Muscle of arm (tissue), 12 donors: Measurements from ENCODE around the gene MBTPS1. TPM values are rescaled to one million over a fixed set of nuclear protein-coding genes. Genes with fewer than 3 reads are reported as not detected.

Experiments
- DNase-seq: peaks from one replicate; pipeline ENCODE4 v3.0.0-alpha.2; 2013
- polyA plus RNA-seq, 12 donors: library from polyadenylated mRNA; unstranded; fragments of 120-200 nt; gene quantifications; one replicate each; pipeline ENCODE4 v1.2.1, GENCODE V29; 2013; ENCODE audit not compliant: insufficient read length in 12 of 12

Gene MBTPS1
- polyA plus RNA-seq, 12 donors = 60.7 to 92.3 (median 69.3) TPM; not detected in 1

DNA sequence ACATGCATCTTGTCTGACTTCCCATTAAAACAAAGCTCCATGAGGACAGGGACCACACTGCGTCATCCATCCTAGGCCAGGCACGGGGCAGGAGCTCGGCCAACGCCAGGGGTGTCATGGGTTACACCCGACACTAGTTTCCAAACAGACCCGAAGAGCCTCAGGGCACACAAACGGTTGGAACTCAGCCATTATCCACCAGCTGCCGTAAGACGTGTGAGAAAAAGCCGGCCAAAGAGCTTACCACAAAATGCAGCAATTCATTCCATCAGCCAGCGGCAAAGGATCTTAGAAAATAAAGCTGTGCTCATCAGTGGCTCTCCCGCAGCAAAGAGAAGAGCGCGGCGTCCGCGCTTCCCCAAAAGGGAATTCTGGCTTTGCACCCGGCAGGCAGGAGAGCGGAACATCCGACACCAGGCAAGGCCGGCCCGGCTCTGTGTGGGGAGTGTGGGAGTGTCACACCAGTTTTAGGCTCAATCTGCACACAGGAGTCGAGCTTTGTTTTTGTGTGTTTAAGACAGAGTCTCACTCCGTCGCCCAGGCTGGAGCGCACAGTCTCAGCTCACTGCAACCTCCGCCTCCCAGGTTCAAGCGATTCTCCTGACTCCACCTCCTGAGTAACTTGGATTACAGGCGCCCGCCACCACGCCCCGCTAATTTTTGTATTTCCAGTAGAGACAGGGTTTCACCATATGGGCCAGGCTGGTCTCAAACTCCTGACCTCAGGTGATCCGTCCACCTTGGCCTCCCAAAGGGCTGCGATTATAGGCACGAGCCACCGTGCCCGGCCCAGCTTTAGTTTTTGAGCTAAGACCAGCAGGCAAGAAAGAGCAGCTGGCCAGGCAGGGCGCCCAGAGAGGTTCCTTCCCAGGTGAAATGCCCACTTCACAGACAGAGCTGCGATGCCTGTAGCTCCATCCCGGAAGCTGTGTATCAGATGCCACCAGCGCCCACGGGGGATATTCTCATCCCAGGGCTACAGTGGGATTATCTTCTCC lies 75.6 kb downstream of the MBTPS1 start:
- DNase-seq = peak; percentile 17

DNA sequence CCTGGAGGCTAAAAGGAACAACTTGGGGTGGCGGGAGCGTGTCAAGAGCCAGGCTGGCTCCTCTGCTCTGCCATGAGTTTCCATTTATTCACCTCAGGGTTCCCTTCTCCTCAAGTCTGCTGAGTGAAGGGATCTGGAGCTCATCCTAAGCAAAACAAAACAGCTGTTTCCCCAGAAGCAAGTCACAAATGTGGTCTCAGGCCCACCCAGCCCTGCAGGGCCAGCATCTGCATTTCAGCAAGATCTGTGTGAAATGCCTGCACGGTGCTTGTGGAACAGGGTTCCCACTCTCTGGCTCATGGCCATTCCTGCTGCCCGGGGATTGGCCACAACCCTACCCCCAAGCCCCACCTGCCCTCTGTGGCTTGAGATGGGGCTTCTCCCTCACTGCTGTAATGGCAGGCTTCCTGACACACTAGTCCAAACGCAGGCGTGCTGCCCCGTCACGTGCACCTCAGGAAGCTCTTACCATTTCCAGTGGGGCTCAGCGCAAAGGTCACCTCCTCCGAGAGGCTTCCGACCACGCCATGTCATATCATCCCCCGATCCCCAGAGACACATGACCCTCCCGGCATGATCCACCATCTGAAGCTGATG lies 76.4 kb downstream of the MBTPS1 start:
- no peak for DNase-seq

DNA sequence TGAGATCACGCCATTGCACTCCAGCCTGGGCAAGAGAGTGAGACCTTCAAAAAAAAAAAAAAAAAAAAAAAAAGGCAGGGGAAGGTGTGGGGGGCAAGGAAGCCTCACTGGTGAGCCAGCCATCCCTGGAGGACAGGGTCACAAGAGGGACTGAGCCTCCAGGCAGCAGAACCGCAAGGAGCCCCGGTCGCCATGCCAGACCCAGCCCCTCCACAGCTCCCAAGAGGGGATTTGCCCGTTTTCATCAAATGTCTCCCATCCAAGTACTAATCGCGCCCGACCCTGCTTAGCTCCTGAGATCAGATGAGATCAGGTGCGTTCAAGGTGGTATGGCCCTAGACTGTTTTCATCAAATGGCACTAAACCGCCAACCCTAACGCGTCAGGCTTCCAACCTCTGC lies 77.0 kb downstream of the MBTPS1 start:
- no peak for DNase-seq

- DNase-seq = no peak
These were observed 78.3 kb downstream of the MBTPS1 start for GRCh38 chr16:84038469-84038868.

DNA sequence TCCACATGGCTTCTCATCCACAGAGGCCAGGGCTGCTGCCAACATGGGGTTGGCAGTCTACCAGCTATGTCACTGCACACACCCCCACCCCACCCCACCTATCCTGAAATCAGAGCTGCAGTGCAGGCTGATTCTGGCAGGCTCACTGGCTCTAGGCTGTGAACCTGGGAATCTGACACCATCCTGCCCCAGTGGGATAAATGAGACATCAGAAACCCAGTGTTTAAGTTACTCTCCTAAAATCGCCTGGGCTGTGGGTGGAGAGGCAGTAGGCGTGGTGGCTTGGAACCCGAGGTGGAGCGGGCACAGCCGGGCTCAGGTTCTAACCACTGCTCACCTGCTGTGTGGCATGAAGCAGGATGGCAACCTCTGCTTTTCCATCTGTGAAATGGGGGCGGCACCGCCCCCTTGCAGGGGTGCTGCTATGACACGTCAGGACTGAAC lies 79.7 kb downstream of the MBTPS1 start:
- no peak for DNase-seq

DNA sequence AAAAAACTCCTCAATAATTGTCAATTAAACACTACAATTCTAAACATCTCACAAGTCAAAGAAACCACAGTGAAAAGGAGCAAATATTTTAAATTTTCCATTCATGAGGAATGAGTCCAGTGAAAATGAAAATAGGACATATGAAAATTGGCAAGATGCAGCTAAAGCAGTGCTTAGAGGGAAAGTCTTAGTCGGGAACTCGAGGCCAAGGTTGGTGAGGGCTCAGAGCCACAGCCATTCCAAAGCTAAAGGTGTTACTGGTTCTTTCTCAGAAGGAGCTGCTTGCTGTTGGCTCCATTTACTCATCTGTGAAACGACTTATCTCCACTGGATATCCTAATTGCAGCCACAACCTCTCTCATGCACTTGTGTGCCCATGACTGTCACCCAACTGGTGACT lies 80.6 kb downstream of the MBTPS1 start:
- DNase-seq = no peak

- no peak for DNase-seq
These were observed 82.2 kb downstream of the MBTPS1 start for GRCh38 chr16:84034516-84034915.

GRCh38 chr16:84033251-84034195 lies 83.2 kb downstream of the MBTPS1 start:
- DNase-seq = no peak

DNA sequence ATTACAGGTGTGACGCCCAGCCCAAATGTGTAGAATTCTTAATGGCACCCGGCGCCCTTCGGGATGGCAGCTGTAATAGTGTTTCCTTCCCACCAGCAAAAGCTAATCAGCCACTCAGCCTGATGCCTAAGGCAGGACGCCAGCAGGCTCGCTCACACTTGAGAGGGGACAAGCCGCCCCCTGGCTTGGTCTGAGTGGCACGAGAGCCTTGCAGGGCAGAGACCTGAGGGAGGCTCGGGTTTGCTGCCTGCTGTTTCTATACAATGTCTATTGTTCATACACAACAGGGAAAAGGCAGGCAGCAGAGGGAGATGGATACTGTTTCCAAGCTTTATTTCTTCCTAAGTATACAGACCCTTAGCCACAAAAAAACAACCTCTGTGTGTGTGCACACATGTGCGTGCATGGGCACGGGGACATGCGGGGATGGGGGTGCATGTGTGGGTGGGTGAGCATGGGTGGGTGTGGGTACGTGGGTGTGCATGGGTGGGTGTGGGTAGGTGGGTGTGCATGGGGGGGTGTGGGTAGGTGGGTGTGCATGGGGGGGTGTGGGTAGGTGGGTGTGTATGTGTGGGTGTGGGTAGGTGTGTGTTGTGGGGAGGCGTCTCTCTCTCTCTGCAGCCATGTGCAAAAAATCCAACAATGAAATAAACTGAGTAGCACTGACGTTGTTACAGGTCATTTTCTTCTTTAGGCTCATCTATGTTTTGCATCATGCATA lies 84.1 kb downstream of the MBTPS1 start:
- no peak for DNase-seq

GRCh38 chr16:84031556-84031955 lies 85.2 kb downstream of the MBTPS1 start:
- DNase-seq = no peak

GRCh38 chr16:84029297-84030047 lies 87.3 kb downstream of the MBTPS1 start:
- no peak for DNase-seq

- DNase-seq = no peak
These were observed 89.1 kb downstream of the MBTPS1 start for GRCh38 chr16:84027625-84028024.

- DNase-seq = no peak
These were observed 90.1 kb downstream of the MBTPS1 start for GRCh38 chr16:84026606-84027005.

GRCh38 chr16:84024854-84025253 lies 91.9 kb downstream of the MBTPS1 start:
- no peak for DNase-seq

- no peak for DNase-seq
These were observed 94.1 kb downstream of the MBTPS1 start for GRCh38 chr16:84022644-84023043.

GRCh38 chr16:84021488-84021887 lies 95.3 kb downstream of the MBTPS1 start:
- DNase-seq = no peak

DNA sequence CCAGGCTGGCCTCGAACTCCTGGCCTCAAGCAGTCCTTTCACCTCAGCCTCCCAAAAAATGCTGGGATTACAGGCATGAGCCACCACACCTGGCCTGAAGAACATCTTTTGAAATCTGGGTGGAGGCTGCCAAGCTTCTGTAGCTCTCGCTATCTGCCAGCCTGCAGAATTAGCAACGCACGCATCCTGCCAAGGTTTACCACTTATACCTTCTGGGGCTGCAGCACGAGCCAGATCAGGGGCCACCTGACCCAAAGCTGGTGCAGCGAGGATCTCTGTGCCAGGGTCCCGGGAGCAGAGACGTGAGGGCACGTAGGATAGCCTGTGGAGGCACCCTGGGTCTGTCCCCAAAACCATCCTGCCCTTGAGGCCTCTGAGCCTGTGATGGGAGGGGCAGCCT lies 96.4 kb downstream of the MBTPS1 start:
- DNase-seq = no peak

DNA sequence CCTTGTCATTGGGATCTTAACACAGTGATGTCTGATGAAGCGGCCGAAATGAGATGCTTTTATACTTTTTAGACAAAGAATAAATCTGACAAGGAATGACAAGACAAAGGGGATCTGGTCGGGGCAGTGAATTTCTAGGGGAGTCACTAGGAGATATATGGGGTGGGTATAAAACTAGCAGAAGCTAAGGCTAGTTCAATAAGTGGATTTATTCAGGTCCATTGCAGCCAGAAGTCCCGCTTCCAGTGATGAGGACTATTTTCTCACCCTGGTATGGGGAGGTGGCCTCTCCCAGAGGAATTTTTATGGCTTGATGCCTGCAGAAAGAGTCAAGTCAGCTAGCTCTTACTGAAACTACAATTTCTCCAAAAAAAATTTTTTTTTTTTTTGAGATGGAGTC lies 98.0 kb downstream of the MBTPS1 start:
- DNase-seq = no peak

DNA sequence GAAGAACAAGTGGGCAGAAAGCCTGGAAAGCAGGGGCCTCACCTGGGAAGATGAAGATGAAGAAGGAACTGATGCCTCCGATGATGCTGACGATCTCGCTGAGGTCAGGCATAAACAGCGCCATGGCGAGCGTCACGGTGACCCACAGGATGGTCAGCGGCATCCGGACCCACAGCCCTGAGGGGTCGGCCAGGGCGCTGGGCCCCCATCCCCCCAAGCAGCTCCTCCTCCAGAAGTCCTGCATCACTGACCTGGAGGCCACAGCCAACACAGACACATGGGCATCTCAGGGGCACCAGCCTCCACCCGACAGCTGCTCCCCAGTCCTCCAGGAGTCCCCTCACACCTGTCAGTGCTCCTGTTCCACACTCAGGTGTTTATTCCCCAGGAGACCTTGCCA lies 100.3 kb downstream of the MBTPS1 start:
- DNase-seq = no peak

DNA sequence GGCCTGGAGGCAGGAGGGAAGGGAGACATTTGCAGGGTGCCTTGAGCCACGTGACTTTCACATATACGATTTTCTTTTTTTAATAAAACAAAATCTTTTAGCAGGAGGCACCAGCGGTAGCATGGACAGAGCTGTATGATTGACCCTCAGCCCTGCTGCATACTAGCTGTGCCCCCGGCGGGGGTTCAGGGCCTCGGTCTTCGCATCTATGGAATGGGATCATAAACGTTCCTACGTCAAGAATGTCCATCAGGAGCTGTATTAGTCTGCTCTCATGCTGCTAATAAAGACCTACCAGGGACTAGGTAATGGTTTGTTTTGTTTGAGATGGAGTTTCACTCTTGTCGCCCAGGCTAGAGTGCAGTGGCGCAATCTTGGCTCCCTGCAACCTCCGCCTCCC lies 101.3 kb downstream of the MBTPS1 start:
- DNase-seq = no peak
